Measurements from ENCODE around the gene PRKCZ.

The PRKCZ gene

GRCh38 chr1:2133879-2134215 lies 83.6 kb downstream of the PRKCZ start:
- no peaks in the 10 kb centered on the region for H3K36me3 ChIP-seq
- peak overlapping the region; percentile 75 to 78 for H3K4me3 ChIP-seq (ENCODE audit: low read depth in 1 of 2, low read length in 1 of 2)
- no peaks in the 10 kb centered on the region for H3K9me3 ChIP-seq
- peaks cover 14 to 19% of the 10 kb centered on the region in 2 experiments for H3K4me1 ChIP-seq (ENCODE audit: control insufficient read depth in 1 of 2, insufficient read depth in 1 of 2, low read depth in 1 of 2, low read length in 1 of 2)
- no peaks in the 10 kb centered on the region for H3K27me3 ChIP-seq
- TF ChIP-seq CTCF (IDR thresholded peaks at IDR 0.05), result no peak
- peak overlapping the region; percentile 94 for H3K27ac ChIP-seq

GRCh38 chr1:2134266-2134620 lies 84.0 kb downstream of the PRKCZ start:
- H3K4me3 ChIP-seq (ENCODE audit: low read depth in 1 of 2, low read length in 1 of 2), result no peak overlapping the region
- no peak for TF ChIP-seq CTCF (IDR thresholded peaks at IDR 0.05)
- H3K27ac ChIP-seq, result peak overlapping the region; percentile 94
- H3K4me1 ChIP-seq (ENCODE audit: control insufficient read depth in 1 of 2, insufficient read depth in 1 of 2, low read depth in 1 of 2, low read length in 1 of 2), result peaks cover 14 to 20% of the 10 kb centered on the region in 2 experiments
- no peaks in the 10 kb centered on the region for H3K36me3 ChIP-seq
- no peaks in the 10 kb centered on the region for H3K9me3 ChIP-seq
- no peaks in the 10 kb centered on the region for H3K27me3 ChIP-seq

DNA sequence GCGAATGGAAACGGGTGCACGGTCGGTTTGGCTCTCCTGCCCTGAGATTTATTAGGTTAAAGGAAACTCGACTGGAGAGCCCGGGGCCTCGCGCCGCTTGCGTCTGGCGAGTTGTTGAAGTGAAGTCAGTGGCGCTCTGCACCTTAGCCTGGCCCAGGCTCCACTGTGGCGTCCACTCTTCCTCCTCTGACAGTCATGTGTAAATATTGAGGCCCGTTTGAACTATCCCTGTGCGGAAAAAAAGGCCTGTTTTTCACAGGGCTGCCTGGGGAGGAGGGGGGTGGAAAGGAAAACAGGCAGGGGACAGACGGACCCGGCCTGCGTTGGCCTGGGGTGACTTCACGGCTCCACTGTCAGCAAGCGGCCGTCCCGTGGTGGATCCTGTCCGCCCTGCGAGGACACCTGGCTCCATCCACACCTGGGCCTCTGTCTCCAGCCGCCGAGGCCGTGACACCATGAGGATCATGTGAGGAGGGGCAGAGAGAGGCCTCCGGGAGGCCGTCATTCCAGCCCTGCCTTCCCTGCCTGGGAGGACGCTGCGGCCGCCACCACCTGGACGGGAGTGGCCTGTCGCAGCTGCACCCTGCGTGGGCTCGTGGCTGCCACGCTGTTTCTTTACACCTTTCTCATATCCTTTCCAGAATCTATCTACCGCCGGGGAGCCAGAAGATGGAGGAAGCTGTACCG lies 84.6 kb downstream of the PRKCZ start:
- TF ChIP-seq CTCF (IDR thresholded peaks at IDR 0.05), result no peak
- no peaks in the 10 kb centered on the region for H3K9me3 ChIP-seq
- peaks cover 19 to 25% of the 10 kb centered on the region in 2 experiments for H3K4me1 ChIP-seq (ENCODE audit: control insufficient read depth in 1 of 2, insufficient read depth in 1 of 2, low read depth in 1 of 2, low read length in 1 of 2)
- no peaks in the 10 kb centered on the region for H3K27me3 ChIP-seq
- peak overlapping the region; percentile 94 for H3K27ac ChIP-seq
- H3K36me3 ChIP-seq, result no peaks in the 10 kb centered on the region
- H3K4me3 ChIP-seq (ENCODE audit: low read depth in 1 of 2, low read length in 1 of 2), result no peak overlapping the region

GRCh38 chr1:2135441-2135841 lies 85.2 kb downstream of the PRKCZ start:
- Histone ChIP-seq H3K4me1 (ENCODE audit: control insufficient read depth in 1 of 2, insufficient read depth in 1 of 2, low read depth in 1 of 2, low read length in 1 of 2) (peaks cover 26 to 32% of the 10 kb centered on the region in 2 experiments), H3K4me3 (ENCODE audit: low read depth in 1 of 2, low read length in 1 of 2) (no peak overlapping the region), H3K27me3 (no peaks in the 10 kb centered on the region), H3K9me3 (no peaks in the 10 kb centered on the region), H3K36me3 (no peaks in the 10 kb centered on the region), H3K27ac (no peak overlapping the region)
- no peak for TF ChIP-seq CTCF (IDR thresholded peaks at IDR 0.05)

DNA sequence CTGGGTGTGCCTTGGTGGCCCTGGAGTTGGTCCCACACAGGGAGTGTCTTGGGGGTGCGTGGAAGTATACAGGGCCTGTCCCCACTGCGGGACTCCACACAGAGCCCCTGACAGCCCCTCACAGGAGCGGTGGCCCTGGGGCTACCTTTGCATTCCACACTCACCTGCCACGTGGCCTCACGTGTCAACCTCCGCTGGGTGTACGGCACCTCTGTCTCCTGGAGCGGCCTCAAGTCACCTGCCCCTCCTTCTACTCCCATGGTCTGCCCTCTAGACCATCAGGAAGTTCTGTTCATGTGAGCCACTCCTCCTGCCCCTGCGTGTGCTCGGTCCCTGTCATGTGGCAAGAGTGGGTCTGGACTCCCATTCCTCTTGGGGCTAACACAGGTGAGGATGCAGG lies 85.7 kb downstream of the PRKCZ start:
- no peak overlapping the region for H3K27ac ChIP-seq
- H3K4me1 ChIP-seq (ENCODE audit: control insufficient read depth in 1 of 2, insufficient read depth in 1 of 2, low read depth in 1 of 2, low read length in 1 of 2), result peaks cover 29 to 37% of the 10 kb centered on the region in 2 experiments
- TF ChIP-seq CTCF (IDR thresholded peaks at IDR 0.05), result no peak
- no peaks in the 10 kb centered on the region for H3K27me3 ChIP-seq
- no peaks in the 10 kb centered on the region for H3K9me3 ChIP-seq
- H3K4me3 ChIP-seq (ENCODE audit: low read depth in 1 of 2, low read length in 1 of 2), result no peak overlapping the region
- no peaks in the 10 kb centered on the region for H3K36me3 ChIP-seq
